Measurements from ENCODE around the gene EFHB.
"Not testable (repeated sequence)": the region's sequence is repeated elsewhere in the genome, so short reads cannot be mapped to it uniquely, and the experiment has no call there.

Gene EFHB

GRCh38 chr3:19934098-19934566 lies at the start of gene EFHB:
Gene EFHB (minus strand): TSS chr3:19934217. CDS start chr3:19934018, 199 bp downstream.
- DNase-seq (ENCODE audit: low read depth in 3 of 3), result no peak

- no peak for DNase-seq (ENCODE audit: low read depth in 3 of 3)
Measured at GRCh38 chr3:19972054-19972453, 38.0 kb upstream of the EFHB start.

- no peak for DNase-seq (ENCODE audit: low read depth in 3 of 3)
Measured at GRCh38 chr3:19970327-19970726, 36.3 kb upstream of the EFHB start.

GRCh38 chr3:19967812-19968211 lies 33.8 kb upstream of the EFHB start:
- no peak for DNase-seq (ENCODE audit: low read depth in 3 of 3)

- DNase-seq (ENCODE audit: low read depth in 3 of 3), result no peak
Measured at GRCh38 chr3:19967208-19967607, 33.2 kb upstream of the EFHB start.

- no peak for DNase-seq (ENCODE audit: low read depth in 3 of 3)
Measured at GRCh38 chr3:19961960-19962359, 27.9 kb upstream of the EFHB start.

GRCh38 chr3:19960696-19961095 lies 26.7 kb upstream of the EFHB start:
- DNase-seq (ENCODE audit: low read depth in 3 of 3), result no peak

- no peak for DNase-seq (ENCODE audit: low read depth in 3 of 3)
Measured at GRCh38 chr3:19959505-19959904, 25.5 kb upstream of the EFHB start.

- not testable (repeated sequence) for DNase-seq (ENCODE audit: low read depth in 3 of 3)
Measured at GRCh38 chr3:19957354-19957753, 23.3 kb upstream of the EFHB start.

- DNase-seq (ENCODE audit: low read depth in 3 of 3), result no peak
Measured at GRCh38 chr3:19954676-19955075, 20.7 kb upstream of the EFHB start.

- no peak for DNase-seq (ENCODE audit: low read depth in 3 of 3)
Measured at GRCh38 chr3:19950316-19950715, 16.3 kb upstream of the EFHB start.

- DNase-seq (ENCODE audit: low read depth in 3 of 3), result no peak
Measured at GRCh38 chr3:19948226-19948591, 14.2 kb upstream of the EFHB start.

- DNase-seq (ENCODE audit: low read depth in 3 of 3), result peak; percentile 16 to 23 (median 20)
Measured at GRCh38 chr3:19947549-19948225, 13.7 kb upstream of the EFHB start.

GRCh38 chr3:19946832-19947548 lies 13.0 kb upstream of the EFHB start, which contains the start of gene RAB5A:
Gene RAB5A (plus strand): TSS chr3:19947097. CDS start chr3:19950899, 3,802 bp downstream.
- peak; percentile 90 to 94 (median 93) for DNase-seq (ENCODE audit: low read depth in 3 of 3)

- no peak for DNase-seq (ENCODE audit: low read depth in 3 of 3)
Measured at GRCh38 chr3:19945969-19946831, 12.2 kb upstream of the EFHB start.

- no peak for DNase-seq (ENCODE audit: low read depth in 3 of 3)
Measured at GRCh38 chr3:19945534-19945933, 11.5 kb upstream of the EFHB start.

- DNase-seq (ENCODE audit: low read depth in 3 of 3), result no peak
Measured at GRCh38 chr3:19940643-19941042, 6.6 kb upstream of the EFHB start.

GRCh38 chr3:19938295-19938627 lies 4.2 kb upstream of the EFHB start:
- DNase-seq (ENCODE audit: low read depth in 3 of 3), result no peak

GRCh38 chr3:19937459-19938294 lies 3.7 kb upstream of the EFHB start:
- DNase-seq (ENCODE audit: low read depth in 3 of 3), result no peak

GRCh38 chr3:19932422-19932821 lies 1.6 kb downstream of the EFHB start:
- DNase-seq (ENCODE audit: low read depth in 3 of 3), result no peak

- DNase-seq (ENCODE audit: low read depth in 3 of 3), result no peak
Measured at GRCh38 chr3:19931767-19932188, 2.2 kb downstream of the EFHB start.

Measured in stimulated activated CD4-positive, alpha-beta T cell treated with anti-CD3 and anti-CD28 coated beads, TNF-alpha, amount 100 ng/mL, for 4 hours (primary cell).